Suprapubic skin (tissue), 4 donors: Measurements from ENCODE around the gene TPTE2. TPM values are rescaled to one million over a fixed set of nuclear protein-coding genes. Genes with fewer than 3 reads are reported as not detected.
"Not testable (repeated sequence)": the region's sequence is repeated elsewhere in the genome, so short reads cannot be mapped to it uniquely, and the experiment has no call there.

Experiments
- DNase-seq, 2 donors: peaks; one replicate each; pipeline ENCODE4 v3.0.0-alpha.2; 2019; ENCODE audit warnings: low spot score in 2 of 2
- H3K27ac ChIP-seq: fragments of 200-600 bp; sonication (generic); one replicate; pipeline ENCODE4 v1.5.1; 2019
- H3K27me3 ChIP-seq: fragments of 200-600 bp; sonication (generic); one replicate; pipeline ENCODE4 v1.5.1; 2019
- H3K36me3 ChIP-seq: fragments of 200-600 bp; sonication (generic); one replicate; pipeline ENCODE4 v1.5.1; 2019
- H3K4me1 ChIP-seq: fragments of 200-600 bp; sonication (generic); one replicate; pipeline ENCODE4 v1.5.1; 2019
- H3K4me3 ChIP-seq: fragments of 200-600 bp; sonication (generic); one replicate; pipeline ENCODE4 v1.5.1; 2019; ENCODE audit warnings: mild to moderate bottlenecking
- H3K9me3 ChIP-seq: fragments of 200-600 bp; sonication (generic); one replicate; pipeline ENCODE4 v1.5.1; 2019
- EP300 ChIP-seq: sonication (generic); formaldehyde crosslinking; IDR thresholded peaks from one replicate; pipeline ENCODE4 v1.6.1; 2017; ENCODE audit warnings: antibody characterized with exemption
- POLR2A ChIP-seq, 2 donors: fragments of 450-650 bp; IDR thresholded peaks; one replicate each; pipeline ENCODE4 v1.6.1; 2017; ENCODE audit warnings: antibody characterized with exemption in 2 of 2, mild to moderate bottlenecking in 2 of 2, moderate library complexity in 2 of 2
- POLR2AphosphoS5 ChIP-seq, 3 donors: sonication (generic); formaldehyde crosslinking; IDR thresholded peaks; one replicate each; pipeline ENCODE4 v1.6.1; 2017; ENCODE audit warnings: antibody characterized with exemption in 3 of 3
- WGBS: methylation state at CpG from one replicate; pipeline ENCODE4 v1.1.5; 2018; 5-methylcytosine and 5-hydroxymethylcytosine counted together
- total RNA-seq, 4 donors: library from RNA; depleted of rRNA; stranded (reverse); fragments of >200 nt; gene quantifications; one replicate each; pipeline ENCODE4 v1.1.0, GENCODE V29; 2016
- TF ChIP-seq, protein P1 (sequence below), 2 donors: fragments of 200-600 bp in 1 of 2; fragments of 450-650 bp in 1 of 2; sonication (generic) in 1 of 2; IDR thresholded peaks; one replicate each; pipeline ENCODE4 v1.5.1; 2016 to 2019; ENCODE audit warnings: antibody characterized with exemption in 2 of 2, mild to moderate bottlenecking in 1 of 2, moderate library complexity in 1 of 2

TPTE2 gene
- total RNA-seq, 4 donors from 2014 or later, result not detected

GRCh38 chr13:19567820-19568534, 6.6 kb upstream of the TPTE2 start:
- Histone ChIP-seq H3K4me1 (no peaks in the 10 kb centered on the region), H3K27me3 (peaks cover 16% of the 10 kb centered on the region), H3K27ac (no peak overlapping the region), H3K9me3 (no peaks in the 10 kb centered on the region), H3K36me3 (no peaks in the 10 kb centered on the region), H3K4me3 (no peak overlapping the region)
- TF ChIP-seq, protein P1, sequence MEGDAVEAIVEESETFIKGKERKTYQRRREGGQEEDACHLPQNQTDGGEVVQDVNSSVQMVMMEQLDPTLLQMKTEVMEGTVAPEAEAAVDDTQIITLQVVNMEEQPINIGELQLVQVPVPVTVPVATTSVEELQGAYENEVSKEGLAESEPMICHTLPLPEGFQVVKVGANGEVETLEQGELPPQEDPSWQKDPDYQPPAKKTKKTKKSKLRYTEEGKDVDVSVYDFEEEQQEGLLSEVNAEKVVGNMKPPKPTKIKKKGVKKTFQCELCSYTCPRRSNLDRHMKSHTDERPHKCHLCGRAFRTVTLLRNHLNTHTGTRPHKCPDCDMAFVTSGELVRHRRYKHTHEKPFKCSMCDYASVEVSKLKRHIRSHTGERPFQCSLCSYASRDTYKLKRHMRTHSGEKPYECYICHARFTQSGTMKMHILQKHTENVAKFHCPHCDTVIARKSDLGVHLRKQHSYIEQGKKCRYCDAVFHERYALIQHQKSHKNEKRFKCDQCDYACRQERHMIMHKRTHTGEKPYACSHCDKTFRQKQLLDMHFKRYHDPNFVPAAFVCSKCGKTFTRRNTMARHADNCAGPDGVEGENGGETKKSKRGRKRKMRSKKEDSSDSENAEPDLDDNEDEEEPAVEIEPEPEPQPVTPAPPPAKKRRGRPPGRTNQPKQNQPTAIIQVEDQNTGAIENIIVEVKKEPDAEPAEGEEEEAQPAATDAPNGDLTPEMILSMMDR (IDR thresholded peaks at IDR 0.05), result no peak
- TF ChIP-seq POLR2A (IDR thresholded peaks at IDR 0.05) (no peak), POLR2AphosphoS5 (IDR thresholded peaks at IDR 0.05) (no peak)
- no peak for DNase-seq
- WGBS, result 67% methylated on average over 1 of the region's 1 CpG

DNA sequence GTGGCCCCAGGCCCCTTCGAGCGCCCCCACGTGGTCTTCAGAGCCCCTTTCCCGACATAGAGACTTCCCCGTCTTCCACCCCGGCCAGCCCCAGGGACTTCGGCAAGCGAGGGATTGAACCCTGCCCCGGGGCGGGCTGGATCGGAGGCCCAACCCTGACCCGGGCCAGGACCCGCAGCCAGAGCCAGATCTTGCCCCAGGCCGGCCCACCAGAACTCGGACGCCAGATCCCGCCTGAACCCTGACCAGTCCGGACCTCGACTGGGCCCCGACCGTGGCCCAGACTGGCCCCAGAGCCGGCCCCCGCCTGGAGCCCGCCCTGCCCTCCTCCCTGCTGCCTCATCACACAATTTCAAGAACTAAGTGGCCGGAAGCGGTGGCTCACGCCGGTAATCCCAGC, 253 bp upstream of the TPTE2 start:
- H3K4me3 ChIP-seq, result no peak overlapping the region
- no peak overlapping the region for H3K27ac ChIP-seq
- no peaks in the 10 kb centered on the region for H3K36me3 ChIP-seq
- peaks cover 13% of the 10 kb centered on the region for H3K27me3 ChIP-seq
- no peaks in the 10 kb centered on the region for H3K4me1 ChIP-seq
- H3K9me3 ChIP-seq, result no peaks in the 10 kb centered on the region
- no peak for DNase-seq
- no peak for TF ChIP-seq EP300
- TF ChIP-seq POLR2AphosphoS5 (IDR thresholded peaks at IDR 0.05), result no peak
- TF ChIP-seq, protein P1 (IDR thresholded peaks at IDR 0.05), result no peak
- no peak for TF ChIP-seq POLR2A (IDR thresholded peaks at IDR 0.05)
- 96% methylated on average over 22 of the region's 28 CpGs for WGBS

DNA sequence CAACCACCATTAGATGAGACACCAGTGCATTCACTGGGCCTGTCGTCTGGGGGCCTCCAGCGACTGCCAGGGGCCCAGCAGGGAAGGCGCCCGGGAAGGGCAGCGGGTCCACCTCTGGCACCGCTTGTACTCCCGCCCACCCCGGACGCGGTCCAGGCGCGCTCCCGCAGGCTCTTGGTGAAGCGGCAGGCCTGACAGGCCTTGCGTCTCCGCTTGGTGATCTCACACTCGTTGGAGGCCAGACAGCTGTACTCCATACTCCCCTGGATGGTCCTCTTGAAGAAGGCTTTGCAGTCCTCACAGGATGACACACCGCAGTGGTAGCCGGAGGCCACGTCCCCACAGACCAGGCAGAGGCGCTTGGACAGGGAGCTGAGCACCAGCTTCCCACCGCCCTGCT, 660 bp downstream of the TPTE2 start:
- WGBS, result 95% methylated on average over 13 of the region's 22 CpGs
- H3K27me3 ChIP-seq, H3K4me3 ChIP-seq: not testable (repeated sequence)

GRCh38 chr13:19559739-19560138, 1.6 kb downstream of the TPTE2 start:
- WGBS, result no CpG with 5 or more reads among the region's 10 CpGs
- H3K27me3 ChIP-seq, H3K27ac ChIP-seq, H3K9me3 ChIP-seq, H3K4me3 ChIP-seq, H3K36me3 ChIP-seq, DNase-seq, H3K4me1 ChIP-seq: not testable (repeated sequence)

More for the DNA sequence above, 660 bp downstream of the TPTE2 start:
- not testable (repeated sequence) for DNase-seq, H3K36me3 ChIP-seq, H3K4me1 ChIP-seq, H3K9me3 ChIP-seq, H3K27ac ChIP-seq

GRCh38 chr13:19557287-19557686, 4.0 kb downstream of the TPTE2 start:
- not testable (repeated sequence) for H3K4me1 ChIP-seq, H3K9me3 ChIP-seq, H3K36me3 ChIP-seq, H3K27ac ChIP-seq, H3K27me3 ChIP-seq, H3K4me3 ChIP-seq, DNase-seq
- 71% methylated on average over 3 of the region's 4 CpGs for WGBS

- DNase-seq, result not testable (repeated sequence)
Measured at GRCh38 chr13:19549245-19549644, 12.1 kb downstream of the TPTE2 start.

DNA sequence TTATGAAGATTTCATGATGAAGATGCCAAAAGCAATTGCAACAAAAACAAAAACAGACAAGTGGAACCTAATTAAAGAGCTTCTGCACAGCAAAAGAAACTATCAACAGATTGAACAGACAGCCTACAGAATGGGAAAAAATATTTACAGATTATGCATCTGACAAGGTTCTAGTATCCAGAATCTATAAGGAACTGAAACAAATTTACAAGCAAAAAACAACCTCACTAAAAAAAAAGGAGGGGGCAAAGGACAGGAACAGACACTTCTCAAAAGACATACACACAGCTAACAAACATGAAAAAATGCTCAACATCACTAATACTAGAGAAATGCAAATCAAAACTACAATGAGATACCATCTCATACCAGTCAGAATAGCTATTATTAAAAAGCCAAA, 35.7 kb downstream of the TPTE2 start:
- not testable (repeated sequence) for H3K4me3 ChIP-seq, H3K9me3 ChIP-seq, H3K27me3 ChIP-seq, H3K27ac ChIP-seq, DNase-seq, H3K36me3 ChIP-seq, H3K4me1 ChIP-seq

More at GRCh38 chr13:19549245-19549644, 12.1 kb downstream of the TPTE2 start:
- not testable (repeated sequence) for H3K27ac ChIP-seq, H3K4me1 ChIP-seq, H3K36me3 ChIP-seq, H3K9me3 ChIP-seq, H3K27me3 ChIP-seq, H3K4me3 ChIP-seq
- 74% methylated on average over 4 of the region's 4 CpGs for WGBS

GRCh38 chr13:19519049-19519448, 42.3 kb downstream of the TPTE2 start:
- H3K4me3 ChIP-seq, result no peak overlapping the region
- DNase-seq, result no peak
- no peaks in the 10 kb centered on the region for H3K36me3 ChIP-seq
- no peaks in the 10 kb centered on the region for H3K4me1 ChIP-seq
- no peaks in the 10 kb centered on the region for H3K9me3 ChIP-seq
- TF ChIP-seq EP300, result no peak
- no peak for TF ChIP-seq POLR2A (IDR thresholded peaks at IDR 0.05)
- TF ChIP-seq, protein P1 (IDR thresholded peaks at IDR 0.05), result no peak
- no peak overlapping the region for H3K27ac ChIP-seq
- H3K27me3 ChIP-seq, result no peaks in the 10 kb centered on the region

DNA sequence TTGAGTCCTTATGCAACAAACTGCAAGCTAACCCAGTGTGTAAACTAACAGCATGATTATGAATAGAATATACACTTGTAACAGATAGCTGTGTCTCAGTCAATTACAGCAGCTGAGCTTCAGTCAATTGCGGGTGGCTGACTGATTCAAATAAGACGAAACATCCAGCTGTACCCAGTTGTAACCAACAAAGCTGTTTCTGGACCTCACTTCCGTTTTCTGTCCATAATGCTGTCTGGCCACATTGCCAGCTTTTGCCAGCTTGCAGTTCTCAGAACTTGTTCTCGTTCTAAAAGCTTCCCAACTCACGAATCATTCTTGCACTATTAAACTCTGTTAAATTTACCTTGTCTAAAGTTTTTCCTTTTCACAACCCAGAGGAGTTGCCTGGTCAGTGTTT, 53.7 kb downstream of the TPTE2 start:
- H3K27me3 ChIP-seq, H3K4me1 ChIP-seq, H3K36me3 ChIP-seq, H3K4me3 ChIP-seq, H3K9me3 ChIP-seq, DNase-seq, H3K27ac ChIP-seq: not testable (repeated sequence)
- 77% methylated on average over 5 of the region's 5 CpGs for WGBS

DNA sequence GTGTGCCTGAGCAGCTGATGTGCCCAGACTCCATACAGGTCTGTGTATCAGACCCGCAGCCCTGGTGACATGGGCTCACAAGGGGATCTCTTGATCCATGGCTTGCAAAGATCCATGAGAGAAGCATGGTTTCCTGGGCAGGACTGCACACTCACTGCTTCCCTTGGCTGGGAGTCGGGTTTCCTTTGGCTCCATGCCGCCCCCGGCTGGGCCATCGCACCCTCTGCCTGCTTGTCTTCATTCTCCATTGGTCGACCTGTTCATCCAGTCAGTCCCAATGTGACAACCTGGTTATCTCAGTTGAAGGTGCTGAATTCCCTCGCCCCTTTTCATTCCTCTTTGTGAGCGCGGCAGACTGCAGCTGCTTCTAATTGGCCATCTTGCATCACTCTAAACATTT, 101.2 kb downstream of the TPTE2 start:
- H3K27ac ChIP-seq, H3K9me3 ChIP-seq, H3K4me3 ChIP-seq, H3K36me3 ChIP-seq, H3K27me3 ChIP-seq, H3K4me1 ChIP-seq, DNase-seq: not testable (repeated sequence)
- WGBS, result 50% methylated on average over 8 of the region's 9 CpGs

GRCh38 chr13:19439056-19439686, 122.2 kb downstream of the TPTE2 start:
- not testable (repeated sequence) for H3K9me3 ChIP-seq, H3K4me3 ChIP-seq, H3K4me1 ChIP-seq, H3K27me3 ChIP-seq, H3K36me3 ChIP-seq, H3K27ac ChIP-seq, DNase-seq
- WGBS, result no CpG with 5 or more reads among the region's 2 CpGs
